Endothelial cell of umbilical vein (primary cell): ENCODE data around the gene LYRM4.

ENCODE experiments used
- CTCF ChIP-seq, 2 donors: IDR thresholded peaks; 1 replicate in 1 of 2; 2 replicates in 1 of 2; pipeline ENCODE4 v1.5.1; 2011; ENCODE audit warnings: low read length in 2 of 2, mild to moderate bottlenecking in 2 of 2, moderate library complexity in 2 of 2, control low read depth in 1 of 2, inconsistent platforms in 1 of 2, low read depth in 1 of 2; ENCODE audit not compliant: insufficient read depth in 1 of 2; ENCODE audit errors: extremely low read depth in 1 of 2
- EZH2 ChIP-seq: IDR thresholded peaks from 2 replicates; pipeline ENCODE4 v1.6.1; 2012; ENCODE audit warnings: borderline replicate concordance, low read depth, mild to moderate bottlenecking, moderate library complexity, low read length, inconsistent platforms; ENCODE audit not compliant: severe bottlenecking
- FOS ChIP-seq: IDR thresholded peaks from 2 replicates; pipeline ENCODE4 v1.6.1; 2011; ENCODE audit warnings: mild to moderate bottlenecking, low read length, moderate library complexity, borderline replicate concordance; ENCODE audit not compliant: insufficient read depth
- JUN ChIP-seq: IDR thresholded peaks from 2 replicates; pipeline ENCODE4 v1.6.1; 2011; ENCODE audit warnings: borderline replicate concordance, low read depth; ENCODE audit not compliant: insufficient read length, insufficient read depth
- MAX ChIP-seq: IDR thresholded peaks from 2 replicates; pipeline ENCODE4 v1.6.1; 2011; ENCODE audit not compliant: insufficient read depth, insufficient read length
- POLR2A ChIP-seq: IDR thresholded peaks from 2 replicates; pipeline ENCODE4 v1.6.1; 2012; ENCODE audit warnings: low read depth, mild to moderate bottlenecking, control low read depth, low read length

GRCh38 chr6:5084360-5084780, 176.4 kb downstream of the LYRM4 start:
- TF ChIP-seq EZH2 (no peak), POLR2A (no peak), CTCF (IDR thresholded peaks at IDR 0.05; ENCODE audit: extremely low read depth in 1 of 2, insufficient read depth in 1 of 2, low read depth in 1 of 2, low read length in 2 of 2) (no peak), JUN (no peak), MAX (no peak), FOS (no peak)
